HEK293T (cell line): Measurements from ENCODE around the gene GPR68.

Experiments
- CTCF ChIA-PET: fragments of 350-600 bp; formaldehyde crosslinking; extraction: SDS; loops from one replicate; lab custom pipeline; 2021; ENCODE audit warnings: antibody characterized with exemption, inconsistent platforms; lab: Yijun Ruan, JAX
- POLR2A ChIA-PET: fragments of 350-600 bp; formaldehyde crosslinking; extraction: SDS; loops from one replicate; lab custom pipeline; 2020; ENCODE audit warnings: antibody characterized with exemption, inconsistent platforms; lab: Yijun Ruan, JAX
- DNase-seq: peaks from one replicate; pipeline ENCODE4 v3.0.0; 2012; ENCODE audit warnings: mixed read lengths; ENCODE audit errors: extremely low spot score
- ARNT ChIP-seq: fragments of 450-650 bp; IDR thresholded peaks from 2 replicates; pipeline ENCODE4 v1.6.1; 2017; ENCODE audit warnings: mild to moderate bottlenecking
- BHLHE40 ChIP-seq: fragments of 450-650 bp; IDR thresholded peaks from 2 replicates; pipeline ENCODE4 v1.6.1; 2016; ENCODE audit warnings: mild to moderate bottlenecking, moderate library complexity, borderline replicate concordance
- CTBP1 ChIP-seq: fragments of 450-650 bp; IDR thresholded peaks from 2 replicates; pipeline ENCODE4 v1.6.1; 2016; ENCODE audit warnings: borderline replicate concordance
- ELF4 ChIP-seq: fragments of 450-650 bp; IDR thresholded peaks from 2 replicates; pipeline ENCODE4 v1.6.1; 2017; ENCODE audit warnings: antibody characterized with exemption
- FOXA1 ChIP-seq: fragments of 450-650 bp; IDR thresholded peaks from 2 replicates; pipeline ENCODE4 v1.6.1; 2016; ENCODE audit warnings: mild to moderate bottlenecking
- FOXK2 ChIP-seq: fragments of 450-650 bp; IDR thresholded peaks from 2 replicates; pipeline ENCODE4 v1.6.1; 2016; ENCODE audit warnings: mild to moderate bottlenecking
- FOXM1 ChIP-seq: fragments of 450-650 bp; IDR thresholded peaks from 2 replicates; pipeline ENCODE4 v1.6.1; 2017; ENCODE audit warnings: mild to moderate bottlenecking, borderline replicate concordance
- HDGF ChIP-seq: fragments of 450-650 bp; IDR thresholded peaks from 2 replicates; pipeline ENCODE4 v1.6.1; 2017; ENCODE audit warnings: antibody characterized with exemption, borderline replicate concordance
- L3MBTL2 ChIP-seq: fragments of 450-650 bp; conservative IDR thresholded peaks from 2 replicates; pipeline ENCODE4 v1.6.1; 2016; ENCODE audit warnings: mild to moderate bottlenecking
- LEF1 ChIP-seq: fragments of 450-650 bp; IDR thresholded peaks from 2 replicates; pipeline ENCODE4 v1.6.1; 2017; ENCODE audit warnings: mild to moderate bottlenecking, borderline replicate concordance
- NFRKB ChIP-seq: fragments of 450-650 bp; IDR thresholded peaks from 2 replicates; pipeline ENCODE4 v1.6.1; 2016; ENCODE audit warnings: mild to moderate bottlenecking, moderate library complexity
- PKNOX1 ChIP-seq: fragments of 450-650 bp; IDR thresholded peaks from 2 replicates; pipeline ENCODE4 v1.6.1; 2016
- SP1 ChIP-seq: fragments of 450-650 bp; IDR thresholded peaks from 2 replicates; pipeline ENCODE4 v1.6.1; 2017
- SUZ12 ChIP-seq: fragments of 450-650 bp; IDR thresholded peaks from 2 replicates; pipeline ENCODE4 v1.6.1; 2016; ENCODE audit warnings: mild to moderate bottlenecking
- TARDBP ChIP-seq: fragments of 450-650 bp; IDR thresholded peaks from 2 replicates; pipeline ENCODE4 v1.6.1; 2016
- ZNF384 ChIP-seq: fragments of 450-650 bp; IDR thresholded peaks from 2 replicates; pipeline ENCODE4 v1.6.1; 2016

The GPR68 gene

DNA sequence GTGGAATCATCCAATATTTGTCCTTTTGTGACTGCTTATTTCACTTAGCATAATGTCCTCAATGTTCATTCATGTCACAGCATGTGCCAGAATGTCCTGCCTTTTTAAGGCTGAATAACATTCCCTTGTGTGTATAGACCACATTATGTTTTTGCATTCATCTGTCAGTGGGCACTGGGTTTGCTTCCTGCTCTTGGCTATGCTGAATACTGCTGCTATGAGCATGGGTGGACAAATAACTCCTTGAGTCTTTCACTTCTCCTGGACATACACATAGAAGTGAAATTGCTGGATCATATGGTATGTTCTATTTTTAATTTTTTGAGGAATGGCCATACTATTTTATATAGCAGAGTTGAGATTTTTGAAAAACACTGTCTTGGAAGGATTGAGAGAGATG is 46.9 kb downstream of the GPR68 start:
- CTCF ChIA-PET = no interaction called here
- DNase-seq = no peak
- no peak for TF ChIP-seq FOXM1
- TF ChIP-seq LEF1 = no peak
- no peak for TF ChIP-seq CTBP1
- no peak for TF ChIP-seq SUZ12
- TF ChIP-seq HDGF = no peak
- no peak for TF ChIP-seq ELF4
- TF ChIP-seq TARDBP = no peak
- no peak for TF ChIP-seq FOXK2
- TF ChIP-seq PKNOX1 = no peak
- no peak for TF ChIP-seq ZNF384
- no peak for TF ChIP-seq FOXA1
- TF ChIP-seq L3MBTL2 = no peak
- TF ChIP-seq ARNT = no peak
- TF ChIP-seq NFRKB = no peak
- no peak for TF ChIP-seq SP1
- POLR2A ChIA-PET = no interaction called here

- ChIA-PET CTCF (no interaction called here), POLR2A (no interaction called here)
- no peak for DNase-seq
- TF ChIP-seq ELF4 (no peak), SUZ12 (no peak), ARNT (no peak), ZNF384 (no peak), BHLHE40 (no peak), L3MBTL2 (no peak), FOXA1 (no peak), TARDBP (no peak), NFRKB (no peak)
These were observed 48.6 kb downstream of the GPR68 start for GRCh38 chr14:91195881-91196280.

DNA sequence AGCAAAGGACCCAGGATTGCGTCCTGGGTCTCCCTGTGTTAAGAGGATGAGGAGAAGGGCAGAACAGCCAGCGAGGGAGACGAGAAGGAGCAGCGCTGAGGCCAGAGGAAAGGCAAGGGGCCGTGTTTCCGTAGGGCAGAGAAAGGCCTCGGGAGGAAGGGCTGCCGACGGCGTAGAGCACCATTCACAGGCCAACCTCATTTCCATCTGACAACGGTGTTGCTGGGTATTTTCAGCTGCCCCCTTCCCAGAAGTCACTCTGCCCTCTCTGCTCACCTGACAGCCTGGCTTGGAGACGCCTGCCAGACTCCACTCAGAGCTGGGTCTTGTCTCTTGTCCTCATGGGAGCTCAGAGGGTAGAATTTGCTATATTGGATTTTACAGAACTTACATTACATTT is 51.4 kb downstream of the GPR68 start:
- TF ChIP-seq NFRKB (no peak), HDGF (no peak), FOXK2 (no peak), SUZ12 (no peak), FOXM1 (no peak), PKNOX1 (no peak), CTBP1 (no peak), TARDBP (no peak), LEF1 (no peak), ZNF384 (no peak), FOXA1 (no peak), ELF4 (no peak), BHLHE40 (no peak)
- POLR2A ChIA-PET = no interaction called here
- CTCF ChIA-PET = no interaction called here
- no peak for DNase-seq

DNA sequence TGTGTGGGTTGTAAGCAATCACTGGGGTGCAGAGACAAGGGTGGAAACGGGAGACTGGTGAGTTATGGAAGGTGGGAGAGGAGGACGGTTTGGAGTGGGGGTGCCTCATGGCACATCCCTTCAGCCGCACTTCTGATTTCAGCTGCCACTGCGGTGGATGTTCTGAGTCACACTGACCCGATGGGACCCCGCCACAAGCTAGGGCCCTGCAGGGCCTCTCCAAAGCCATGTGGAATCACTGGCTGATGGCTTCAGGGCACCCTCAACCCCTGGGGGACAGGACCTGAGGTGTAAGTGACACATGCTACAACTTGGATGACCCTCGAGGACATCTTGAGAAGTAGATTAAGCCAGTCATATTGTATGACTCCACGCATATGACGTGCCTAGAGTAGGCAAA is 53.7 kb downstream of the GPR68 start:
- TF ChIP-seq L3MBTL2 (no peak), ELF4 (no peak), SUZ12 (no peak), TARDBP (no peak), ZNF384 (no peak), PKNOX1 (no peak)
- no peak for DNase-seq
- CTCF ChIA-PET = no interaction called here
- POLR2A ChIA-PET = no interaction called here

- DNase-seq = no peak
- TF ChIP-seq CTBP1 = no peak
- no peak for TF ChIP-seq SUZ12
- no peak for TF ChIP-seq ZNF384
- no peak for TF ChIP-seq LEF1
- no peak for TF ChIP-seq L3MBTL2
- TF ChIP-seq FOXA1 = no peak
- TF ChIP-seq ARNT = no peak
- no peak for TF ChIP-seq PKNOX1
- no peak for TF ChIP-seq SP1
- TF ChIP-seq NFRKB = no peak
- no peak for TF ChIP-seq BHLHE40
- TF ChIP-seq HDGF = no peak
- TF ChIP-seq ELF4 = no peak
- no peak for TF ChIP-seq FOXM1
- TF ChIP-seq FOXK2 = no peak
- no peak for TF ChIP-seq TARDBP
- POLR2A ChIA-PET = no interaction called here
- CTCF ChIA-PET = interaction anchor here (0.7 kb wide), 1 partner anchor 10 kb away, joined by 4 read pairs; no protein-coding TSS in a partner anchor
These were observed 57.2 kb downstream of the GPR68 start for GRCh38 chr14:91187271-91187670.

DNA sequence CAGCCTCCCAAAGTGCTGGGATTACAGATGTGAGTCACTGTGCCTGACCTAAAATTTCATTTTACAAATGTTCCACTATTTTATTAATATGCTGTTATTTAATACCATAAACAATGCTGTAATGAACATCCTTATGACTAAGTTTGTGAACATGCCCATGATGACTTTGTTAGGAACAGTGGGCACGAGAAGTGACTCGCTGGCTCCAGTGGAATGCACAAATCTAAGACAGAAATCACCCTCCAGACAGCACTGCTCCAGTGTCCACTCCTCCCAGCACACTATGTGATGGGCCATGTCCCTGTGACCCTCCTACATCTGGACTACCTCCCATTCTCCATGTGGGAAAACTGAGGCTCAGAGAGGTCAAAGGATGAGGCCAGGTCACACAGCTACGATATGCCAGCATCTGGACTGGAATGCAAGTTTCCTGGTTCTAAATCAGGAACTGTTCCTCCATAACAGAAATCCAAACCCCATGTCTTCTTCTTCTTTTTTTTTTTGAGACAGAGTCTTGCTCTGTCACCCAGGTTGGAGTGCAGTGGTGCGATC is 57.9 kb downstream of the GPR68 start:
- ChIA-PET CTCF (interaction anchor here (0.7 kb wide), 1 partner anchor 9 kb away, joined by 4 read pairs; no protein-coding TSS in a partner anchor), POLR2A (no interaction called here)
- DNase-seq = no peak
- TF ChIP-seq SUZ12 (no peak), ARNT (no peak), CTBP1 (no peak), HDGF (no peak), L3MBTL2 (no peak), LEF1 (no peak), BHLHE40 (no peak), PKNOX1 (no peak), NFRKB (no peak), SP1 (no peak), FOXA1 (no peak), FOXK2 (no peak), FOXM1 (no peak), ELF4 (no peak), TARDBP (no peak), ZNF384 (no peak)
